ENCODE data around the gene RPL39L. TPM values are rescaled to one million over a fixed set of nuclear protein-coding genes. Genes with fewer than 3 reads are reported as not detected.

Gene RPL39L
- total RNA-seq, 1 donor from 2014 or later, result 10.5 TPM

DNA sequence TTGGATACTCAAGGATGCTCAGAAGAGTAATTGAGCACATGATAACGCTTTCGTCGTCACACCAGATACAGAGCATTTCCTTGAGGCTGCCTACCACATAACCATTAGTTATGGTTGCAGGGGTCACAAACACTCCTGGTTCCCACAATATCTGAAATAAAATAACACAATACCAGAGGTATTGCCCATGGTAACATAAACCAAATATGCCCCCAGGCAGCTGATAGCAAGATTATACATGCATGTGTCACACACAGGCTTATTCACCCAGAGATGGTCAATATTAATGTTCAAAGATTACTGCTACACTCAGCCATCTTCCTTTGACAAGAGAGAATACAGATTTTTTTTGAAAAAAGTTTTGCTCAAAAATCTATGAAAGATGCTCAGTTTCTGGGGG is 7.3 kb downstream of the RPL39L start:
- no peak overlapping the region for H3K4me3 Mint-ChIP-seq (ENCODE audit: low read depth)
- no peak for DNase-seq (ENCODE audit: low spot score, unreplicated experiment)
- H3K9me3 Mint-ChIP-seq (ENCODE audit: low read depth), result peaks cover 6% of the 10 kb centered on the region
- TF ChIP-seq, protein P1, sequence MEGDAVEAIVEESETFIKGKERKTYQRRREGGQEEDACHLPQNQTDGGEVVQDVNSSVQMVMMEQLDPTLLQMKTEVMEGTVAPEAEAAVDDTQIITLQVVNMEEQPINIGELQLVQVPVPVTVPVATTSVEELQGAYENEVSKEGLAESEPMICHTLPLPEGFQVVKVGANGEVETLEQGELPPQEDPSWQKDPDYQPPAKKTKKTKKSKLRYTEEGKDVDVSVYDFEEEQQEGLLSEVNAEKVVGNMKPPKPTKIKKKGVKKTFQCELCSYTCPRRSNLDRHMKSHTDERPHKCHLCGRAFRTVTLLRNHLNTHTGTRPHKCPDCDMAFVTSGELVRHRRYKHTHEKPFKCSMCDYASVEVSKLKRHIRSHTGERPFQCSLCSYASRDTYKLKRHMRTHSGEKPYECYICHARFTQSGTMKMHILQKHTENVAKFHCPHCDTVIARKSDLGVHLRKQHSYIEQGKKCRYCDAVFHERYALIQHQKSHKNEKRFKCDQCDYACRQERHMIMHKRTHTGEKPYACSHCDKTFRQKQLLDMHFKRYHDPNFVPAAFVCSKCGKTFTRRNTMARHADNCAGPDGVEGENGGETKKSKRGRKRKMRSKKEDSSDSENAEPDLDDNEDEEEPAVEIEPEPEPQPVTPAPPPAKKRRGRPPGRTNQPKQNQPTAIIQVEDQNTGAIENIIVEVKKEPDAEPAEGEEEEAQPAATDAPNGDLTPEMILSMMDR (IDR thresholded peaks at IDR 0.05; ENCODE audit: unreplicated experiment), result no peak
- peaks cover 19% of the 10 kb centered on the region for H3K36me3 Mint-ChIP-seq (ENCODE audit: insufficient read depth)
- no peaks in the 10 kb centered on the region for H3K27me3 Mint-ChIP-seq
- no peaks in the 10 kb centered on the region for H3K4me1 Mint-ChIP-seq (ENCODE audit: low read depth)
- H3K27ac Mint-ChIP-seq, result no peak overlapping the region

DNA sequence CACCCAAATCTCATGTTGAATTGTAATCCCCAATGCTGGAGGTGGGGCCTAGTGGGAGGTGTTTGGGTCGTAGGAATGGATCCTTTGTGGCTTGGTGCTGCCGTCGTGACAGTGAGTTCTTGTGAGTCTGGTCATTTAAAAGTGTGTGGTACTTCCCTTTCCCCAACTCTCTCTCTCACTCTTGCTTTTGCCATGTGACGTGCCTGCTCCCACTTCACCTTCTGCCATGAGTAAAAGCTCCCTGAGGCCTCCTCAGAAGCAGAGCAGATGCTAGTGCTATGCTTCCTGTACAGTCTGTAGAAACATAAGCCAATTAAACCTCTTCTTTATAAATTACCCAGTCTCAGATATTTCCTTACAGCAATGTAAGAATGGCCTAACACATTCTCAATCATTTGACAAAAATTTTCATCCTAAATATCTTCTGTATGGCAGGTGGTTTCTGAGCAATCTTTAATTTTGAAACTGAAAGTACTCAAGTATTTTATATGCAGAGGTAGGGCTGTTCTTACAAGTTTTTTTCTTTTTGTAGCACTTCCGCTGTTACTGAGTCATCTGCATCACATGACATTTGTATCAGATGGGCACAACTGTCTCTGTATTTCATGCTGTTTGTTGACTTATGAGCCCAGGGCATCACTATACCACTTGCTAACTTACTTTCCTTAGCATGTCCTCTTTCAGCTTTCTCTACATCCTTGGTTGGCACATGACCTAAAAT is 8.8 kb downstream of the RPL39L start:
- H3K4me3 Mint-ChIP-seq (ENCODE audit: low read depth), result no peak overlapping the region
- no peak for DNase-seq (ENCODE audit: low spot score, unreplicated experiment)
- no peak overlapping the region for H3K27ac Mint-ChIP-seq
- TF ChIP-seq, protein P1 (IDR thresholded peaks at IDR 0.05; ENCODE audit: unreplicated experiment), result no peak
- H3K9me3 Mint-ChIP-seq (ENCODE audit: low read depth), result peaks cover 7% of the 10 kb centered on the region
- peaks cover 18% of the 10 kb centered on the region for H3K36me3 Mint-ChIP-seq (ENCODE audit: insufficient read depth)
- H3K27me3 Mint-ChIP-seq, result no peaks in the 10 kb centered on the region
- no peaks in the 10 kb centered on the region for H3K4me1 Mint-ChIP-seq (ENCODE audit: low read depth)

DNA sequence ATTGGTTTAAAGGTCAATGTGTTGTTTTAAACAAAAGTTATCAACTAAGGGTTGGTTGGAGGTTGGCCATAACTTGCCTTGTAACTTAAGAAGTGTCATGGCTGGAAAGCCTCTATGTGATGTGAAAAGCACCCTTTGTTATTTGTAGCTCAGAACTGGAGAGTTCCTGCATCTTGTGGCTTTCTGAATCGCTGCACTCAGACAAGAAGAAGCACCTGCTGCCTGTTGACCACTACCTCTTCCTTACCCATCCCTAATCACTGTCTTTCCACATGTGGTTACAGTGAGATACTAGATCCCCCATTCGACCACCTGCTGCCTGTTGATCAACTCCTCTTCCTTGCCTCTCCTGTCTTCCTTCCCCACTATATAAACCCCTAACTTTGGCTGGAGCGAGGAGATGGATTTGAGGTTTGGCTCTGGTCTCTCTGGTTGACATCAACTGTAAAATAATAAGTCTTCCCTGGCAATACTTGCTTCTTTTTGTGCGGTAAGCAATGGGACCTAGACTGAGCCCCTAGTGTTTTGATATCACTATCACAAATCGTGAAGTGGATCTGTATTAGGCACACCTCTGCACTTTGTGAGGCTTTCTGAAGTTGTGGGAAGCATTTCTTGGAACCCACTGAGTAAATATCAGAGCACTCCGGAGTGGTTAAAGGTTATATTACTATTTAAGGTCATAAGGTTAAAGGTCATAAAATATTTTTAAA is 13.8 kb downstream of the RPL39L start:
- no peak for DNase-seq (ENCODE audit: low spot score, unreplicated experiment)
- Mint-ChIP-seq H3K27me3 (no peaks in the 10 kb centered on the region), H3K4me1 (ENCODE audit: low read depth) (no peaks in the 10 kb centered on the region), H3K9me3 (ENCODE audit: low read depth) (peaks cover 4% of the 10 kb centered on the region), H3K27ac (no peak overlapping the region), H3K4me3 (ENCODE audit: low read depth) (no peak overlapping the region), H3K36me3 (ENCODE audit: insufficient read depth) (peaks cover 7% of the 10 kb centered on the region)
- TF ChIP-seq, protein P1 (IDR thresholded peaks at IDR 0.05; ENCODE audit: unreplicated experiment), result no peak

DNA sequence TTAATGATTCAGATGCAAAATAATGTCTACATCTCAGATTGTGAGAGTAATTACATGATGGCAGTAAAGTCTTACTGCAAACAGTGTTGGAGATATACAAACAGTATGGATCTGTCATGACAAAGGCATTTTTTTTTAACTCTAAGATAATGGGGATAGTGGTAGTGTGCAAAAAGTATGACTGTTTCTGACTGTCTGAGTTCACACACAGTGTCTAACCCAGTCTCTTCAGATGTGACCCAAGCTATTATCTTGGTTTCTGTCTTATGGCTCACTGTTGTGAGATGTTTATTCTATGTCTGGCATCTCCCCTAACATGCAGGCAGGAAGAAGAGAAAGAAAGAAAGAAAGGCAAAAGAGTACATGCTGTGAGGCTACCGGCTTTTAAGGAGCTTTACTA is 17.0 kb downstream of the RPL39L start:
- H3K9me3 Mint-ChIP-seq (ENCODE audit: low read depth), result peaks cover 4% of the 10 kb centered on the region
- TF ChIP-seq, protein P1 (IDR thresholded peaks at IDR 0.05; ENCODE audit: unreplicated experiment), result no peak
- peaks cover 3% of the 10 kb centered on the region for H3K36me3 Mint-ChIP-seq (ENCODE audit: insufficient read depth)
- DNase-seq (ENCODE audit: low spot score, unreplicated experiment), result no peak
- no peaks in the 10 kb centered on the region for H3K27me3 Mint-ChIP-seq
- H3K4me3 Mint-ChIP-seq (ENCODE audit: low read depth), result no peak overlapping the region
- no peak overlapping the region for H3K27ac Mint-ChIP-seq
- H3K4me1 Mint-ChIP-seq (ENCODE audit: low read depth), result no peaks in the 10 kb centered on the region

DNA sequence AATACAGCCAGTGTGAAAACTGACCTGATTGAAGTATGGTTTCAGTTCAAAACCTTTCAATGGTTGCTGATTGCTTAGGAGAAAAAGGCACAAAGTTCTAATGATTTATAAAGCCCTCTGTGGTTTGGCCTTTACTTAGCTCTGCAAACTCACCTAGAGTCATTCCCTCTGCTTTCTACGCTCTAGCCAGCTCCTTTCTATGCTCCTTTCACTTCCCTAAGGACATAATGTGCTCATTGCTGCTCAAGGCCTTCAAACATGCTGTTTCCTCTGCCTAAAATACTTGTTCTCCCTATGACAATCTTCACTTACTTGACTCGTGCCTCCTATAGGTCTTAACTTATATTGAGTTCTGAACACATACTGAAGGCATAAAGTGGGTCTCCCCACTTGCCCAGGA is 19.0 kb downstream of the RPL39L start:
- no peaks in the 10 kb centered on the region for H3K27me3 Mint-ChIP-seq
- H3K27ac Mint-ChIP-seq, result no peak overlapping the region
- H3K9me3 Mint-ChIP-seq (ENCODE audit: low read depth), result no peaks in the 10 kb centered on the region
- H3K4me3 Mint-ChIP-seq (ENCODE audit: low read depth), result no peak overlapping the region
- H3K4me1 Mint-ChIP-seq (ENCODE audit: low read depth), result no peaks in the 10 kb centered on the region
- DNase-seq (ENCODE audit: low spot score, unreplicated experiment), result no peak
- H3K36me3 Mint-ChIP-seq (ENCODE audit: insufficient read depth), result no peaks in the 10 kb centered on the region
- TF ChIP-seq, protein P1 (IDR thresholded peaks at IDR 0.05; ENCODE audit: unreplicated experiment), result no peak

All from progenitor cell of endocrine pancreas (in vitro differentiated cells).